Calu3 (cell line): ENCODE data around the gene SYDE1. TPM values are rescaled to one million over a fixed set of nuclear protein-coding genes. Genes with fewer than 3 reads are reported as not detected.
A peak's percentile ranks its signal among the peaks of the same experiment; 100 is the strongest.

Source experiments
- BruUV-seq: library from RNA; stranded (reverse); fragments of 400-500 nt; replicated peaks from 2 replicates; lab custom pipeline; 2021; lab: Mats Ljungman, UMichigan
- CTCF ChIA-PET: fragments of 300-600 bp; sonication (Branson Sonifier 250); formaldehyde crosslinking; loops from one replicate; lab custom pipeline; 2022; ENCODE audit warnings: antibody characterized with exemption; lab: Charles Lee
- DNase-seq: peaks from one replicate; pipeline ENCODE4 v3.0.0; 2022
- H3K27ac Mint-ChIP-seq: one replicate; pipeline ENCODE4 v1.8.0; 2022; ENCODE audit warnings: mixed read lengths; ENCODE audit not compliant: unreplicated experiment
- H3K27me3 Mint-ChIP-seq: one replicate; pipeline ENCODE4 v1.8.0; 2022; ENCODE audit warnings: mixed read lengths; ENCODE audit not compliant: unreplicated experiment
- H3K36me3 Mint-ChIP-seq: one replicate; pipeline ENCODE4 v1.8.0; 2022; ENCODE audit warnings: mild to moderate bottlenecking, moderate library complexity, mixed read lengths; ENCODE audit not compliant: insufficient read depth, unreplicated experiment
- H3K4me1 Mint-ChIP-seq: one replicate; pipeline ENCODE4 v1.8.0; 2022; ENCODE audit warnings: mild to moderate bottlenecking, low read depth, mixed read lengths; ENCODE audit not compliant: unreplicated experiment
- H3K4me3 Mint-ChIP-seq: one replicate; pipeline ENCODE4 v1.8.0; 2022; ENCODE audit warnings: mild to moderate bottlenecking, low read depth, moderate library complexity, mixed read lengths; ENCODE audit not compliant: unreplicated experiment
- H3K9me3 Mint-ChIP-seq: one replicate; pipeline ENCODE4 v1.8.0; 2022; ENCODE audit warnings: low read depth, mixed read lengths; ENCODE audit not compliant: unreplicated experiment
- intact Hi-C: fragments of 100-400 bp; cut with micrococcal nuclease; formaldehyde crosslinking; loops from one replicate; pipeline ENCODE4 v1.10.0; 2022; ENCODE audit not compliant: unreplicated experiment
- total RNA-seq: library from RNA; stranded (reverse); gene quantifications from 2 replicates; pipeline ENCODE4 v1.2.3, GENCODE V29; 2022
- TF ChIP-seq, protein P1 (sequence below): fragments of 200-600 bp; IDR thresholded peaks from one replicate; pipeline ENCODE4 v1.8.0; 2022; ENCODE audit warnings: antibody characterized with exemption; ENCODE audit not compliant: unreplicated experiment

SYDE1 gene
- total RNA-seq, 1 experiment from 2014 or later: 2.1 TPM

DNA sequence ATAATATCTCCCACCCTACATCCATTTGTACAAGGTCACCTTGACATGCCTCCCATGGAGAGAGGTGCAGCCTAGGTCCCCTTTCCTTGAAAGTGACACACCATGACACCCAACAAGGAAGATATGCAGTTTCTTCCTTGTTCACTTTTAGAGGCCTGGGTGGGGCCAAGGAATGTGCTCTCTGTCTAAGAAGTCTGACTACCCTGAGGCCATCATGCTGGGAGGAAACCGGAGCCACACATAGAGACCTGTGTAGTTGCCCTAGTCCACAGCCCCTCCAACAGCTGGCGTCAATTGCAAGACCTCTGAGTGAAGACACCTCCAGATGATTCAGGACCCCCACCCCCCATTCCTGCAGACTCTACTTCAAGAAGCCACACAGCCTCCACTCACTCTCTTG lies 11.0 kb downstream of the SYDE1 start:
- intact Hi-C loops: no loop called here
- Mint-ChIP-seq H3K27me3 (no peaks in the 10 kb centered on the region), H3K27ac (no peak overlapping the region), H3K36me3 (peaks cover 15% of the 10 kb centered on the region), H3K9me3 (no peaks in the 10 kb centered on the region), H3K4me3 (no peak overlapping the region), H3K4me1 (no peaks in the 10 kb centered on the region)
- CTCF ChIA-PET: no interaction called here
- no peak for DNase-seq
- BruUV-seq: no TSS peak
- TF ChIP-seq, protein P1, sequence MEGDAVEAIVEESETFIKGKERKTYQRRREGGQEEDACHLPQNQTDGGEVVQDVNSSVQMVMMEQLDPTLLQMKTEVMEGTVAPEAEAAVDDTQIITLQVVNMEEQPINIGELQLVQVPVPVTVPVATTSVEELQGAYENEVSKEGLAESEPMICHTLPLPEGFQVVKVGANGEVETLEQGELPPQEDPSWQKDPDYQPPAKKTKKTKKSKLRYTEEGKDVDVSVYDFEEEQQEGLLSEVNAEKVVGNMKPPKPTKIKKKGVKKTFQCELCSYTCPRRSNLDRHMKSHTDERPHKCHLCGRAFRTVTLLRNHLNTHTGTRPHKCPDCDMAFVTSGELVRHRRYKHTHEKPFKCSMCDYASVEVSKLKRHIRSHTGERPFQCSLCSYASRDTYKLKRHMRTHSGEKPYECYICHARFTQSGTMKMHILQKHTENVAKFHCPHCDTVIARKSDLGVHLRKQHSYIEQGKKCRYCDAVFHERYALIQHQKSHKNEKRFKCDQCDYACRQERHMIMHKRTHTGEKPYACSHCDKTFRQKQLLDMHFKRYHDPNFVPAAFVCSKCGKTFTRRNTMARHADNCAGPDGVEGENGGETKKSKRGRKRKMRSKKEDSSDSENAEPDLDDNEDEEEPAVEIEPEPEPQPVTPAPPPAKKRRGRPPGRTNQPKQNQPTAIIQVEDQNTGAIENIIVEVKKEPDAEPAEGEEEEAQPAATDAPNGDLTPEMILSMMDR: no peak

GRCh38 chr19:15118789-15119494 lies 11.7 kb downstream of the SYDE1 start:
- BruUV-seq: no TSS peak
- Mint-ChIP-seq H3K4me3 (no peak overlapping the region), H3K27me3 (no peaks in the 10 kb centered on the region), H3K27ac (no peak overlapping the region), H3K9me3 (no peaks in the 10 kb centered on the region), H3K36me3 (peaks cover 15% of the 10 kb centered on the region), H3K4me1 (no peaks in the 10 kb centered on the region)
- CTCF ChIA-PET: no interaction called here
- TF ChIP-seq, protein P1: no peak
- intact Hi-C loops: no loop called here
- DNase-seq: no peak

DNA sequence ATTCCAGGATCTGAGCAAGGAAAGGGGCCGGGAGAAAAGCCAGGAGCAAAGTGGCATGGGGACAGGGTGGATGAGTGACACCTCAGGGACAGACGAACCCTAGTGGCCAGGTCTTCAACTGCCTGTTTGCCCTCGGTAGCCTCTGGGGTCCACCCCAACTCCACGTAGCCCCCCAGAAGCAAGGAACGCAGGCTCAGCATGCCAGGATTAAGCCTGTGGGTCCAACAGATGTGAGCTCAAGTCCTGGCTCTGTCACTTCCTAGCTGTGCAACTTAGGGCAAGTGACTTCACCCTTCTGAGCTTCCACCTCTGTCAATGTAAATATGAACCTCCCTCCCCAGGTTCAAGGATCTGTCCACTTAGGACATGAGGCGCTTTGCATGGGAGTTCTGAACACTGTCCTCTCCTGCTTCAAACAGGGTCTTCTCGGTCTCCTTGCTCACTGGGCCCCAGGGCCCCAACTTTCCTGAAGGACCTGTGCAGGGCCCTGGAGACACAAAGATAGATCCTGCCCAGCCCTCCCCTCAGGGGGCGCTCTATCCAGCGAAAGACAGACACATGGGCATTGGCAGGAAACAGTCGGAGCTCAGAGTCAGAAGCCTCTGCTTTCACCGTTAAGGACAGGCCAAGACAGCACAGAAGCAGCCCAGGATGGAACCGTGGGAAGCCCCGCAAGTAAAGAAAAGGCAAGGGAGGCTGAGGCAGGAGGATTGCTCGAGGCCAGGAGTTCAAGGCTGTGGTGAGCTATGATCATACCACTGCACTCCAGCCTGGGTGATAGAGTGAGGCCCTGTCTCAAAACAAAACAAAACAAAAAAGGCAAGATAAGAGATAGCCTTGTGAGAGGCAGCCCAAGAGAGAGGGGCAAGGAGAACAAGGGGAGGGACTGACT lies 13.2 kb downstream of the SYDE1 start:
- Mint-ChIP-seq H3K27me3 (no peaks in the 10 kb centered on the region), H3K4me3 (no peak overlapping the region), H3K36me3 (peaks cover 25% of the 10 kb centered on the region), H3K27ac (no peak overlapping the region), H3K9me3 (no peaks in the 10 kb centered on the region), H3K4me1 (no peaks in the 10 kb centered on the region)
- DNase-seq: no peak
- BruUV-seq: no TSS peak
- intact Hi-C loops: no loop called here
- TF ChIP-seq, protein P1: no peak
- CTCF ChIA-PET: no interaction called here

GRCh38 chr19:15122331-15123030 lies 15.3 kb downstream of the SYDE1 start:
- TF ChIP-seq, protein P1: no peak
- Mint-ChIP-seq H3K36me3 (peaks cover 31% of the 10 kb centered on the region), H3K4me1 (no peaks in the 10 kb centered on the region), H3K9me3 (no peaks in the 10 kb centered on the region), H3K4me3 (no peak overlapping the region), H3K27ac (no peak overlapping the region), H3K27me3 (no peaks in the 10 kb centered on the region)
- TSS peak; percentile 2 for BruUV-seq
- CTCF ChIA-PET: no interaction called here
- DNase-seq: no peak
- intact Hi-C loops: no loop called here
